ENCODE data around the gene XCR1. TPM values are rescaled to one million over a fixed set of nuclear protein-coding genes. Genes with fewer than 3 reads are reported as not detected.
A peak's percentile ranks its signal among the peaks of the same experiment; 100 is the strongest.

The XCR1 gene
- total and polyA plus RNA-seq, 2 of the 8 experiments (the other 6 are each of a cell fraction or from before 2014, with no cell fraction given) = 0.53 TPM; not detected in 1

DNA sequence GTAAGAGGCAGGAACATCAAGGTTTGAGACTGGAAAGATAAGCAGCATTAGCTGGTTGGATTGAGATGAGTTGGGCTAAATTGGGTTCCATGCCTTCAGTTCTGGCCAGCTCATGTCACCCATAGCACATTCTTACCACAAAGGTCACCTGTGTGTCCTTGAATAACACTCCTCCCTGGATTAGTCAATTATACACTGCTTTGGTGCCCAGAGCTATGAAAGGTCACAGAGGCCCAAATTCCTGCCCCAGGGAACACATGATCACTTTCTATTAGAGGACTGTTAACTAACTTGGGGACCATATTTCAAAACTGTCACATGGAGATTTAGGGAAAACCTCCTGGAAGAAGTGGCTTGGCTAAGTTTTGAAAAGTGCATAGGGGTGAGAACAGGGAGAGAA is 40.1 kb upstream of the XCR1 start:
- Histone ChIP-seq H2AK5ac (ENCODE audit: low read depth, low read length) (no peak overlapping the region), H3K9ac (replicated peaks in 1 of 4; ENCODE audit: extremely low read depth in 1 of 4, low read depth in 3 of 4, low read length in 3 of 4) (no peak overlapping the region), H2BK5ac (ENCODE audit: low read depth, low read length) (no peak overlapping the region), H3K27ac (ENCODE audit: low read depth, low read length) (no peak overlapping the region), H4K5ac (ENCODE audit: insufficient read length, low read depth, low read length) (no peak overlapping the region), H2BK20ac (ENCODE audit: low read length) (no peak overlapping the region), H2BK15ac (ENCODE audit: low read length) (no peak overlapping the region), H3K56ac (replicated peaks; ENCODE audit: insufficient read length, low read depth, low read length) (no peak overlapping the region), H4K8ac (ENCODE audit: extremely low read depth, insufficient read depth, low read length) (no peak overlapping the region), H3K9me3 (ENCODE audit: insufficient read depth in 2 of 2, low read depth in 1 of 2, low read length in 1 of 2) (no peaks in the 10 kb centered on the region), H3K4me3 (ENCODE audit: extremely low read depth in 1 of 4, insufficient read depth in 2 of 4, low read depth in 3 of 4, low read length in 4 of 4) (no peak overlapping the region), H4K91ac (replicated peaks; ENCODE audit: insufficient read length, low read length) (no peak overlapping the region), H2AFZ (ENCODE audit: low read length) (0 out of 2 replicates have a peak overlapping the region, but pooled peaks have one; percentile 38), H3K79me1 (ENCODE audit: low read depth, low read length) (no peaks in the 10 kb centered on the region), H3K4me2 (ENCODE audit: insufficient read depth in 1 of 2, low read depth in 2 of 2, low read length in 2 of 2) (no peak overlapping the region), H4K20me1 (replicated peaks in 1 of 2; ENCODE audit: control insufficient read depth in 1 of 2, insufficient read depth in 2 of 2, low read length in 2 of 2) (no peaks in the 10 kb centered on the region), H3K79me2 (ENCODE audit: control insufficient read depth in 1 of 2, insufficient read depth in 2 of 2, low read length in 2 of 2) (no peaks in the 10 kb centered on the region), H3K27me3 (replicated peaks in 1 of 4; ENCODE audit: control insufficient read depth in 3 of 4, extremely low read depth in 1 of 4, insufficient read depth in 3 of 4, low read length in 3 of 4) (no peaks in the 10 kb centered on the region), H3K14ac (ENCODE audit: insufficient read length) (no peak overlapping the region), H3K4me1 (replicated peaks in 1 of 4; ENCODE audit: control insufficient read depth in 3 of 4, insufficient read depth in 4 of 4, low read length in 3 of 4) (peaks cover 2 to 5% (median 3%) of the 10 kb centered on the region in 4 experiments; a peak in 3 of 7 replicates), H3K36me3 (ENCODE audit: control insufficient read depth in 2 of 4, insufficient read depth in 4 of 4, low read length in 3 of 4) (no peaks in the 10 kb centered on the region), H3K4ac (replicated peaks; ENCODE audit: insufficient read length, low read depth, low read length) (no peak overlapping the region), H3K18ac (ENCODE audit: extremely low read depth, low read length) (no peak overlapping the region), H2BK120ac (replicated peaks; ENCODE audit: low read depth, low read length) (no peak overlapping the region), H3K23me2 (ENCODE audit: low read depth, low read length) (no peaks in the 10 kb centered on the region), H3K23ac (ENCODE audit: insufficient read length) (no peak overlapping the region), H2BK12ac (ENCODE audit: low read depth, low read length) (no peak overlapping the region)
- no peak for DNase-seq (ENCODE audit: low read depth in 1 of 2, low spot score in 2 of 2)
- FAIRE-seq = no peak
- CTCF ChIA-PET (ENCODE audit: partially characterized antibody) = interaction anchor here (0.8 to 7.1 kb wide), 4 partner anchors 11 to 284 kb away, joined by 3 to 92 read pairs (median 9); partner anchors contain the start of gene CCR1
- POLR2A ChIA-PET (ENCODE audit: partially characterized antibody) = interaction anchor here (1.7 kb wide), 1 partner anchor 10 kb away, joined by 4 read pairs; no protein-coding TSS in a partner anchor
- TF ChIP-seq NRF1 (IDR thresholded peaks at IDR 0.05; ENCODE audit: low read depth, low read length) (no peak), ZNF274 (IDR thresholded peaks at IDR 0.05; ENCODE audit: borderline replicate concordance, extremely low read depth, low read length) (no peak)

Data from H1 (cell line).